ENCODE data around the gene NFE2L1. TPM values are rescaled to one million over a fixed set of nuclear protein-coding genes. Genes with fewer than 3 reads are reported as not detected.
A peak's percentile ranks its signal among the peaks of the same experiment; 100 is the strongest.

The NFE2L1 gene
- total and polyA plus RNA-seq, 9 of the 15 experiments (the other 6 are each of a cell fraction or from before 2014, with no cell fraction given) = 2.0 to 68.6 (median 39.7) TPM

DNA sequence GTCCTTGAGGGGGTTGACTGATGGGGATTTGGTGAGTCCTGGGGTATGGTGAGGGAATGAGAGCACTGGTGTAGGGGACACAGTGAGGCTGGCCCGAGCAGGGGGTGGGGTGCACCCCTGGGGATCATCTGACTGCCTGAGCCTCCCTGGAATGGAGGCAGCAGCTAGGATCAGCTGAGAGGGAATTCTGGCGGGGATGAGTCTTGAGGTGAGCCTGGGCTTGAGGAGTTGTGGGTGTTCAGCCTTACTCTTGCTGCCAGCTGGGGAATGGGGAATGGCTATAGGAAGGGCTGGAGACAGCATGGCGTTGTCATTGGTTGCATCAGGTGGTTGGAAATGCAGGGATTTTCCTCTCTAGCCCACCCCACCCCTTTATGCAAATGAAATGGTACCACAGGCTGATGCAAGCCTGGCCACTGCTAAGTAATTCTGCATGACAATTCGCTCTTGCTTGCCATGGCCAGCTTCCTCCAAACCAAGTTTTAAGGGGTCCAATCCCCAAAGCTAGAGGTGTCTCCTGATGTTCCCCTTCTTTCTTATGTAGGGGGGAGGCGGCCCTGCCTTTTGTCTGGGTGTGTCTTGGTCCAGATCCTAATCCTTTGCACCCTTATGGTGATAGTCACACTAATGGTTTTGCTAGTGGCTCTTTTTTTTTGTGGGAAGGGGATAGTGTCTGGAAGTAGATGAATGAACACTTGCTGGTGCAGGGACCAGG, 7.5 kb downstream of the NFE2L1 start (continued):
- TF ChIP-seq, protein P1, sequence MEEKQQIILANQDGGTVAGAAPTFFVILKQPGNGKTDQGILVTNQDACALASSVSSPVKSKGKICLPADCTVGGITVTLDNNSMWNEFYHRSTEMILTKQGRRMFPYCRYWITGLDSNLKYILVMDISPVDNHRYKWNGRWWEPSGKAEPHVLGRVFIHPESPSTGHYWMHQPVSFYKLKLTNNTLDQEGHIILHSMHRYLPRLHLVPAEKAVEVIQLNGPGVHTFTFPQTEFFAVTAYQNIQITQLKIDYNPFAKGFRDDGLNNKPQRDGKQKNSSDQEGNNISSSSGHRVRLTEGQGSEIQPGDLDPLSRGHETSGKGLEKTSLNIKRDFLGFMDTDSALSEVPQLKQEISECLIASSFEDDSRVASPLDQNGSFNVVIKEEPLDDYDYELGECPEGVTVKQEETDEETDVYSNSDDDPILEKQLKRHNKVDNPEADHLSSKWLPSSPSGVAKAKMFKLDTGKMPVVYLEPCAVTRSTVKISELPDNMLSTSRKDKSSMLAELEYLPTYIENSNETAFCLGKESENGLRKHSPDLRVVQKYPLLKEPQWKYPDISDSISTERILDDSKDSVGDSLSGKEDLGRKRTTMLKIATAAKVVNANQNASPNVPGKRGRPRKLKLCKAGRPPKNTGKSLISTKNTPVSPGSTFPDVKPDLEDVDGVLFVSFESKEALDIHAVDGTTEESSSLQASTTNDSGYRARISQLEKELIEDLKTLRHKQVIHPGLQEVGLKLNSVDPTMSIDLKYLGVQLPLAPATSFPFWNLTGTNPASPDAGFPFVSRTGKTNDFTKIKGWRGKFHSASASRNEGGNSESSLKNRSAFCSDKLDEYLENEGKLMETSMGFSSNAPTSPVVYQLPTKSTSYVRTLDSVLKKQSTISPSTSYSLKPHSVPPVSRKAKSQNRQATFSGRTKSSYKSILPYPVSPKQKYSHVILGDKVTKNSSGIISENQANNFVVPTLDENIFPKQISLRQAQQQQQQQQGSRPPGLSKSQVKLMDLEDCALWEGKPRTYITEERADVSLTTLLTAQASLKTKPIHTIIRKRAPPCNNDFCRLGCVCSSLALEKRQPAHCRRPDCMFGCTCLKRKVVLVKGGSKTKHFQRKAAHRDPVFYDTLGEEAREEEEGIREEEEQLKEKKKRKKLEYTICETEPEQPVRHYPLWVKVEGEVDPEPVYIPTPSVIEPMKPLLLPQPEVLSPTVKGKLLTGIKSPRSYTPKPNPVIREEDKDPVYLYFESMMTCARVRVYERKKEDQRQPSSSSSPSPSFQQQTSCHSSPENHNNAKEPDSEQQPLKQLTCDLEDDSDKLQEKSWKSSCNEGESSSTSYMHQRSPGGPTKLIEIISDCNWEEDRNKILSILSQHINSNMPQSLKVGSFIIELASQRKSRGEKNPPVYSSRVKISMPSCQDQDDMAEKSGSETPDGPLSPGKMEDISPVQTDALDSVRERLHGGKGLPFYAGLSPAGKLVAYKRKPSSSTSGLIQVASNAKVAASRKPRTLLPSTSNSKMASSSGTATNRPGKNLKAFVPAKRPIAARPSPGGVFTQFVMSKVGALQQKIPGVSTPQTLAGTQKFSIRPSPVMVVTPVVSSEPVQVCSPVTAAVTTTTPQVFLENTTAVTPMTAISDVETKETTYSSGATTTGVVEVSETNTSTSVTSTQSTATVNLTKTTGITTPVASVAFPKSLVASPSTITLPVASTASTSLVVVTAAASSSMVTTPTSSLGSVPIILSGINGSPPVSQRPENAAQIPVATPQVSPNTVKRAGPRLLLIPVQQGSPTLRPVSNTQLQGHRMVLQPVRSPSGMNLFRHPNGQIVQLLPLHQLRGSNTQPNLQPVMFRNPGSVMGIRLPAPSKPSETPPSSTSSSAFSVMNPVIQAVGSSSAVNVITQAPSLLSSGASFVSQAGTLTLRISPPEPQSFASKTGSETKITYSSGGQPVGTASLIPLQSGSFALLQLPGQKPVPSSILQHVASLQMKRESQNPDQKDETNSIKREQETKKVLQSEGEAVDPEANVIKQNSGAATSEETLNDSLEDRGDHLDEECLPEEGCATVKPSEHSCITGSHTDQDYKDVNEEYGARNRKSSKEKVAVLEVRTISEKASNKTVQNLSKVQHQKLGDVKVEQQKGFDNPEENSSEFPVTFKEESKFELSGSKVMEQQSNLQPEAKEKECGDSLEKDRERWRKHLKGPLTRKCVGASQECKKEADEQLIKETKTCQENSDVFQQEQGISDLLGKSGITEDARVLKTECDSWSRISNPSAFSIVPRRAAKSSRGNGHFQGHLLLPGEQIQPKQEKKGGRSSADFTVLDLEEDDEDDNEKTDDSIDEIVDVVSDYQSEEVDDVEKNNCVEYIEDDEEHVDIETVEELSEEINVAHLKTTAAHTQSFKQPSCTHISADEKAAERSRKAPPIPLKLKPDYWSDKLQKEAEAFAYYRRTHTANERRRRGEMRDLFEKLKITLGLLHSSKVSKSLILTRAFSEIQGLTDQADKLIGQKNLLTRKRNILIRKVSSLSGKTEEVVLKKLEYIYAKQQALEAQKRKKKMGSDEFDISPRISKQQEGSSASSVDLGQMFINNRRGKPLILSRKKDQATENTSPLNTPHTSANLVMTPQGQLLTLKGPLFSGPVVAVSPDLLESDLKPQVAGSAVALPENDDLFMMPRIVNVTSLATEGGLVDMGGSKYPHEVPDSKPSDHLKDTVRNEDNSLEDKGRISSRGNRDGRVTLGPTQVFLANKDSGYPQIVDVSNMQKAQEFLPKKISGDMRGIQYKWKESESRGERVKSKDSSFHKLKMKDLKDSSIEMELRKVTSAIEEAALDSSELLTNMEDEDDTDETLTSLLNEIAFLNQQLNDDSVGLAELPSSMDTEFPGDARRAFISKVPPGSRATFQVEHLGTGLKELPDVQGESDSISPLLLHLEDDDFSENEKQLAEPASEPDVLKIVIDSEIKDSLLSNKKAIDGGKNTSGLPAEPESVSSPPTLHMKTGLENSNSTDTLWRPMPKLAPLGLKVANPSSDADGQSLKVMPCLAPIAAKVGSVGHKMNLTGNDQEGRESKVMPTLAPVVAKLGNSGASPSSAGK (IDR thresholded peaks at IDR 0.05) = no peak
- TF ChIP-seq ZNF766 (CRISPR knock-in tag; conservative IDR thresholded peaks at IDR 0.05) = peak; percentile 55
- no peak for TF ChIP-seq ZNF695 (CRISPR knock-in tag; IDR thresholded peaks at IDR 0.05)
- TF ChIP-seq, protein P2, sequence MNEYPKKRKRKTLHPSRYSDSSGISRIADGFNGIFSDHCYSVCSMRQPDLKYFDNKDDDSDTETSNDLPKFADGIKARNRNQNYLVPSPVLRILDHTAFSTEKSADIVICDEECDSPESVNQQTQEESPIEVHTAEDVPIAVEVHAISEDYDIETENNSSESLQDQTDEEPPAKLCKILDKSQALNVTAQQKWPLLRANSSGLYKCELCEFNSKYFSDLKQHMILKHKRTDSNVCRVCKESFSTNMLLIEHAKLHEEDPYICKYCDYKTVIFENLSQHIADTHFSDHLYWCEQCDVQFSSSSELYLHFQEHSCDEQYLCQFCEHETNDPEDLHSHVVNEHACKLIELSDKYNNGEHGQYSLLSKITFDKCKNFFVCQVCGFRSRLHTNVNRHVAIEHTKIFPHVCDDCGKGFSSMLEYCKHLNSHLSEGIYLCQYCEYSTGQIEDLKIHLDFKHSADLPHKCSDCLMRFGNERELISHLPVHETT (CRISPR knock-in tag; conservative IDR thresholded peaks at IDR 0.05 in 1 of 2, IDR thresholded peaks at IDR 0.05 in 1 of 2) = no peak
- no peak for TF ChIP-seq RBM14 (IDR thresholded peaks at IDR 0.05; ENCODE audit: borderline replicate concordance, insufficient read depth, low read depth, low read length)
- TF ChIP-seq ZNF561 (CRISPR knock-in tag; conservative IDR thresholded peaks at IDR 0.05) = no peak
- TF ChIP-seq, protein P3, sequence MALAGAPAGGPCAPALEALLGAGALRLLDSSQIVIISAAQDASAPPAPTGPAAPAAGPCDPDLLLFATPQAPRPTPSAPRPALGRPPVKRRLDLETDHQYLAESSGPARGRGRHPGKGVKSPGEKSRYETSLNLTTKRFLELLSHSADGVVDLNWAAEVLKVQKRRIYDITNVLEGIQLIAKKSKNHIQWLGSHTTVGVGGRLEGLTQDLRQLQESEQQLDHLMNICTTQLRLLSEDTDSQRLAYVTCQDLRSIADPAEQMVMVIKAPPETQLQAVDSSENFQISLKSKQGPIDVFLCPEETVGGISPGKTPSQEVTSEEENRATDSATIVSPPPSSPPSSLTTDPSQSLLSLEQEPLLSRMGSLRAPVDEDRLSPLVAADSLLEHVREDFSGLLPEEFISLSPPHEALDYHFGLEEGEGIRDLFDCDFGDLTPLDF (CRISPR knock-in tag; IDR thresholded peaks at IDR 0.05) = no peak
- TF ChIP-seq, protein P4, sequence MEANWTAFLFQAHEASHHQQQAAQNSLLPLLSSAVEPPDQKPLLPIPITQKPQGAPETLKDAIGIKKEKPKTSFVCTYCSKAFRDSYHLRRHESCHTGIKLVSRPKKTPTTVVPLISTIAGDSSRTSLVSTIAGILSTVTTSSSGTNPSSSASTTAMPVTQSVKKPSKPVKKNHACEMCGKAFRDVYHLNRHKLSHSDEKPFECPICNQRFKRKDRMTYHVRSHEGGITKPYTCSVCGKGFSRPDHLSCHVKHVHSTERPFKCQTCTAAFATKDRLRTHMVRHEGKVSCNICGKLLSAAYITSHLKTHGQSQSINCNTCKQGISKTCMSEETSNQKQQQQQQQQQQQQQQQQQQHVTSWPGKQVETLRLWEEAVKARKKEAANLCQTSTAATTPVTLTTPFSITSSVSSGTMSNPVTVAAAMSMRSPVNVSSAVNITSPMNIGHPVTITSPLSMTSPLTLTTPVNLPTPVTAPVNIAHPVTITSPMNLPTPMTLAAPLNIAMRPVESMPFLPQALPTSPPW (CRISPR knock-in tag; IDR thresholded peaks at IDR 0.05) = peak; percentile 54
- no peak for TF ChIP-seq NFIX (CRISPR knock-in tag; IDR thresholded peaks at IDR 0.05; ENCODE audit: low read depth)
- no peak for TF ChIP-seq STAG1 (CRISPR knock-in tag; IDR thresholded peaks at IDR 0.05; ENCODE audit: borderline replicate concordance)
